Loucy (cell line): ENCODE data around the gene IRAG1.

Experiments used
- CTCF ChIP-seq: fragments of 200-600 bp; sonication (generic); conservative IDR thresholded peaks from 2 replicates; pipeline ENCODE4 v1.5.1; 2014; ENCODE audit warnings: mild to moderate bottlenecking, antibody characterized with exemption, low read length
- EZH2phosphoT487 ChIP-seq: fragments of 200-600 bp; IDR thresholded peaks from 2 replicates; pipeline ENCODE4 v1.6.1; 2018; ENCODE audit warnings: antibody characterized with exemption, mild to moderate bottlenecking, moderate library complexity, borderline replicate concordance

- no peak for TF ChIP-seq CTCF
- TF ChIP-seq EZH2phosphoT487, result no peak
Observed at GRCh38 chr11:10658621-10659338, 34.8 kb downstream of the IRAG1 start.
